GM12874 (cell line): ENCODE results near the gene GUCA1A.

ENCODE experiments used
- TF ChIP-seq, protein P1 (sequence below): IDR thresholded peaks from 2 replicates; pipeline ENCODE4 v1.5.1; 2011; ENCODE audit warnings: low read depth, mild to moderate bottlenecking, control low read depth, low read length, moderate library complexity; ENCODE audit not compliant: insufficient read depth

GUCA1A gene

DNA sequence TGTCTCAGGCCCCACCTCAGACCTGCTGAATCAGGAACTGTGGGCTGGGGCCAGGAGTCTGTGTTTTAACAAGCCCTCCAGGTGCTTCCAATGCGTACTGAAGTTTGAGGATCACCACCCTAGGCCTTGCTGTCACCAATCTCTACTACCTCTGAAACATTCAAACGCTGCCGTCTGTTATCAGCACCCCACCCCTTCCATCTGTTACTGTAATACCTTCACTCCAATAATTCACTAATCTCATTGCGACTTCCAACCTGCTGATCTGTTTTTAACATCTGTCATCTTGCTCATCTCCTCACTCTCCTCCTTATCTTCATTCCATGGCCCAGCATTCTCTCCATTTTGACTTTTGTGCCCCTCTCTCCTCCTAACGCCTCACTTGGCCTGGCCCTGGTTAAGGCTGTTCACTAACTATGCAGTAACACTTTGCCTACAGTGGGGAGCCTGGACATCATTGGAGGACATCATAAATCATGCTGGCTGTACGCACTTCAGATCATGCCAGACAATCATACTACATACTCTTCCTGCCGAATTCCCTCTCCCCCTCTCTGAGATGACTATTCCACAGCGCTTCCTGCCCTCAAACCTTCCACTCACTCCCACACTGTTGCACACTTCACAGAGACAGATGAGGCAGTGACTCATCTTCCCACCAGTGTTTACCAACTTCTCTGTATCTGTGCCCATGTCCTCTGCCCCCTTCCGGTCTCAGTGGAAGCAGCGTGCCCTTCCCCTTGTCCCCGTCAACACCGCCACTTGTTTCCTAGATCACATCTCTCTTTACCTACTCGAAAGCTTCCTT, 24.6 kb downstream of the GUCA1A start:
- TF ChIP-seq, protein P1, sequence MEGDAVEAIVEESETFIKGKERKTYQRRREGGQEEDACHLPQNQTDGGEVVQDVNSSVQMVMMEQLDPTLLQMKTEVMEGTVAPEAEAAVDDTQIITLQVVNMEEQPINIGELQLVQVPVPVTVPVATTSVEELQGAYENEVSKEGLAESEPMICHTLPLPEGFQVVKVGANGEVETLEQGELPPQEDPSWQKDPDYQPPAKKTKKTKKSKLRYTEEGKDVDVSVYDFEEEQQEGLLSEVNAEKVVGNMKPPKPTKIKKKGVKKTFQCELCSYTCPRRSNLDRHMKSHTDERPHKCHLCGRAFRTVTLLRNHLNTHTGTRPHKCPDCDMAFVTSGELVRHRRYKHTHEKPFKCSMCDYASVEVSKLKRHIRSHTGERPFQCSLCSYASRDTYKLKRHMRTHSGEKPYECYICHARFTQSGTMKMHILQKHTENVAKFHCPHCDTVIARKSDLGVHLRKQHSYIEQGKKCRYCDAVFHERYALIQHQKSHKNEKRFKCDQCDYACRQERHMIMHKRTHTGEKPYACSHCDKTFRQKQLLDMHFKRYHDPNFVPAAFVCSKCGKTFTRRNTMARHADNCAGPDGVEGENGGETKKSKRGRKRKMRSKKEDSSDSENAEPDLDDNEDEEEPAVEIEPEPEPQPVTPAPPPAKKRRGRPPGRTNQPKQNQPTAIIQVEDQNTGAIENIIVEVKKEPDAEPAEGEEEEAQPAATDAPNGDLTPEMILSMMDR = no peak

DNA sequence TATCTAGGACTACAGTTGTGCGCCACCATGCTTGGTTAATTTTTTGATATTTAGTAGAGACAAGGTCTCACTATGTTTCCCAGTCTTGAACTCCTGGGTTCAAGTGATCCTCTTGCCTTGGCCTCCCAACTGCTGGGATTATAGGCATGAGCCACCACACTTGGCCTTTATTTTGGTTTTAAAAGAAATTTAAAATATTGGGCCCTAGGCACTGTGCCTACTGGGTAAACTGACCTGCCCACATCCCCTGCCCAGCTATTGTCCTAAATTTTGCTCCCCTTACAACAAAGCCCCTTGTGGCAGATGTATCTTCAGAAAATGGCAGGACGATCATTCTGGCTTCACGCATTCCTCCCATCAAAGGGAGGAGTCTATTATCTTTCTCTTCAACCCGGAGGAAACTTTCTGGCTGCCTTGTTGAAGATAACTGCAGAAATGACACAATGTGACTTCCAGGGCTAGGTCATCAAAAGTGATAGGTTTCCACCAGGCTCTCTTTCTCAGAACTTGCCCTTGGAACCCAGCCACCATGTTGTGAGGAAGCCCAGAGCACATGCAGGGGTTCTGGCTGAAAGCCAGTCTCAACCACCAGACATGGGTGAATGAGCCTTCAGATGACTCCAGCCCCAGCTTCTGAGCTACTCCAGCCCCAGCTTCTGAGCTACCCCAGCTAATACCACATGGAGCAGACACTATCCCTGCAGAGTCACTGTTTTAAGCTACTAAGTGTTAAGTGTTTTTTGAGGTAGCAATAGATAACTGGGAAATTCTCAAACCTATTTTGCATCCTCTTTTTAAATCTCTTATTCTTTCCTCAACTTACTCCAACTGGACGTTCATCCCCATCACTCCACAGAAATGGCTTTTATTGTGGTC, 26.2 kb downstream of the GUCA1A start:
- TF ChIP-seq, protein P1 = no peak

GRCh38 chr6:42200035-42200434, 26.9 kb downstream of the GUCA1A start:
- TF ChIP-seq, protein P1 = no peak

GRCh38 chr6:42201382-42201781, 28.2 kb downstream of the GUCA1A start:
- TF ChIP-seq, protein P1 = no peak

GRCh38 chr6:42203183-42203582, 30.0 kb downstream of the GUCA1A start:
- TF ChIP-seq, protein P1 = no peak

GRCh38 chr6:42204768-42205282, 31.7 kb downstream of the GUCA1A start:
- TF ChIP-seq, protein P1 = no peak

DNA sequence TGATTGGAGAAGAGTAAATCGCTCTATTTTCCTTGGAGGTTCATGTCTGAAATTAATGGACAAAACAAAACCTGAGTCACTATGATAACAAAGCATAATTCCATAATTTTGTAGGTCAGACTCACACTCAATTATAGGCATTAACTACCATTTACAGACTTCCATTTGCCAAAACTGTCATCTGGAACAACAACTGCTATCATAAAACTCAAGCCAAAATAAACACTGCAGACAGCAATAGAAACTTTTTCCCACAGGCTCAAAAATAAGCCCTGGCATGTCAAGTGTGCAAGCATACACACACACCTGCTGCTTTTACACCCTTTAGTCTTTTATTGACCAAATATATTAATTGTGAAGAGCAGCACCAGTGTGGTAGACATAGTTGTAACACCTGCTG, 37.4 kb downstream of the GUCA1A start:
- TF ChIP-seq, protein P1 = no peak
